ENCODE data around the gene SLC37A3.

DNA sequence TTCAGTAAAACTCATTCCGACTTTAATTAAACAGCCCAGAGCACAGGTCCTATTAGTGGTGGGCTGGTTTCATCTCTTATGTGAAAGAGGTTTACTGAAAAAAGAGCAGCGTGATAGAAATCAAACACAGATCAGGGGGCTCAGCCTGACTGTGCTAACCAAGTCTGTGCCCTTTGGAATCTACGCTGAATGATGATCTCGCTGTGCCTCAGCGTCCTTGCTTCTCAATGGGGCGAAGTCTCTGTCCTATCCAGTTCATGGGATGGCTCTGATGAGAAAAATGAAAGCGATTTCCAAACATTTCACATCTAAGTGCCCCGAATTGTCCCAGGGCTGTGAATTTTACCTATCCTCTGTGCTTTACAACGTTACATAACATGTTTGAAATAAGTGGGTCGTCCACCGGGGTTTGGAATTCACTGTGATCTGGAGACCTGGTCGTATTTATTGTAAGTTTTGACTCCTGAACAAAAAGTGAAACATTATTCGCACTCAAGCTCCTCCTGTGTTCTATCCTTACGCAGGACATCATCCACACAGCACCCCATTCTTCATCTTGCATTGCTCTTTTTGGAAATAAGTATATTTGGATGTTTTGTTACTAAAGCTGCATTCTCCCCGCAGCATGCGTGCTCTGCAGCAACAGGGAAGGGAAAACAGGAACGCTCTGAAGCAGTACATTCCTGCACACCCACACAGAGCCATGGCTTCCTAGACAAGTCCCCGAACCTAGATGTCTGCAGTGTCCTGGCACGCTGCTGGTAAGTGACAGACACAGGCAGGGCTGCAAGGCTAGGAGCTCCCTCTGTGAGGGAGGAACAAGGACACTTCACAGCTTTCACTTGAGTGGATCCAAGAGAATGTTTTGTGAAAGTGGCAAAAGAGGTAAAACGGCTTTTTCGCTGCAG is 83.5 kb downstream of the SLC37A3 start:
- no peak for TF ChIP-seq POLR2A (IDR thresholded peaks at IDR 0.05)
- TF ChIP-seq, protein P1, sequence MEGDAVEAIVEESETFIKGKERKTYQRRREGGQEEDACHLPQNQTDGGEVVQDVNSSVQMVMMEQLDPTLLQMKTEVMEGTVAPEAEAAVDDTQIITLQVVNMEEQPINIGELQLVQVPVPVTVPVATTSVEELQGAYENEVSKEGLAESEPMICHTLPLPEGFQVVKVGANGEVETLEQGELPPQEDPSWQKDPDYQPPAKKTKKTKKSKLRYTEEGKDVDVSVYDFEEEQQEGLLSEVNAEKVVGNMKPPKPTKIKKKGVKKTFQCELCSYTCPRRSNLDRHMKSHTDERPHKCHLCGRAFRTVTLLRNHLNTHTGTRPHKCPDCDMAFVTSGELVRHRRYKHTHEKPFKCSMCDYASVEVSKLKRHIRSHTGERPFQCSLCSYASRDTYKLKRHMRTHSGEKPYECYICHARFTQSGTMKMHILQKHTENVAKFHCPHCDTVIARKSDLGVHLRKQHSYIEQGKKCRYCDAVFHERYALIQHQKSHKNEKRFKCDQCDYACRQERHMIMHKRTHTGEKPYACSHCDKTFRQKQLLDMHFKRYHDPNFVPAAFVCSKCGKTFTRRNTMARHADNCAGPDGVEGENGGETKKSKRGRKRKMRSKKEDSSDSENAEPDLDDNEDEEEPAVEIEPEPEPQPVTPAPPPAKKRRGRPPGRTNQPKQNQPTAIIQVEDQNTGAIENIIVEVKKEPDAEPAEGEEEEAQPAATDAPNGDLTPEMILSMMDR (IDR thresholded peaks at IDR 0.05), result no peak

Data from gastroesophageal sphincter (tissue), 3 donors.